HG02852 (cell line): ENCODE data around the gene RXFP2.

ENCODE experiments used
- ATAC-seq: cut with Tn5 transposase; IDR thresholded peaks from one replicate; pipeline ENCODE4 v1.9.1; 2021; ENCODE audit warnings: mild to moderate bottlenecking, moderate library complexity; ENCODE audit not compliant: unreplicated experiment

Gene RXFP2

GRCh38 chr13:31739226-31739625 is at the start of gene RXFP2:
RXFP2 (plus strand) TSS chr13:31739526; CDS start chr13:31739613, 87 bp downstream.
- no peak for ATAC-seq

- no peak for ATAC-seq
Observed at GRCh38 chr13:31697290-31697689, 42.0 kb upstream of the RXFP2 start.

- ATAC-seq: no peak
Observed at GRCh38 chr13:31699650-31700049, 39.7 kb upstream of the RXFP2 start.

GRCh38 chr13:31703780-31704179 is 35.5 kb upstream of the RXFP2 start:
- ATAC-seq: no peak

GRCh38 chr13:31706105-31706504 is 33.2 kb upstream of the RXFP2 start:
- ATAC-seq: no peak

GRCh38 chr13:31717583-31717982 is 21.7 kb upstream of the RXFP2 start:
- ATAC-seq: no peak

GRCh38 chr13:31719214-31719613 is 20.1 kb upstream of the RXFP2 start:
- ATAC-seq: no peak

GRCh38 chr13:31722673-31723072 is 16.7 kb upstream of the RXFP2 start:
- ATAC-seq: no peak

- ATAC-seq: no peak
Observed at GRCh38 chr13:31725841-31726240, 13.5 kb upstream of the RXFP2 start.

- ATAC-seq: no peak
Observed at GRCh38 chr13:31731921-31732320, 7.4 kb upstream of the RXFP2 start.

GRCh38 chr13:31733066-31733465 is 6.3 kb upstream of the RXFP2 start:
- ATAC-seq: no peak

- ATAC-seq: no peak
Observed at GRCh38 chr13:31733647-31734046, 5.7 kb upstream of the RXFP2 start.

GRCh38 chr13:31742097-31742734 is 2.9 kb downstream of the RXFP2 start:
- ATAC-seq: peak; percentile 94

GRCh38 chr13:31747291-31747690 is 8.0 kb downstream of the RXFP2 start:
- ATAC-seq: no peak

- no peak for ATAC-seq
Observed at GRCh38 chr13:31747966-31748365, 8.6 kb downstream of the RXFP2 start.

- ATAC-seq: no peak
Observed at GRCh38 chr13:31749929-31750328, 10.6 kb downstream of the RXFP2 start.

- no peak for ATAC-seq
Observed at GRCh38 chr13:31755211-31755610, 15.9 kb downstream of the RXFP2 start.

- no peak for ATAC-seq
Observed at GRCh38 chr13:31755803-31756212, 16.5 kb downstream of the RXFP2 start.

GRCh38 chr13:31756346-31756745 is 17.0 kb downstream of the RXFP2 start:
- ATAC-seq: no peak

GRCh38 chr13:31761951-31762350 is 22.6 kb downstream of the RXFP2 start:
- no peak for ATAC-seq

- no peak for ATAC-seq
Observed at GRCh38 chr13:31764556-31764955, 25.2 kb downstream of the RXFP2 start.

- no peak for ATAC-seq
Observed at GRCh38 chr13:31765138-31765785, 25.9 kb downstream of the RXFP2 start.
